ENCODE results near the gene RAPGEF6.
A peak's percentile ranks its signal among the peaks of the same experiment; 100 is the strongest.
"Not testable (repeated sequence)": the region's sequence is repeated elsewhere in the genome, so short reads cannot be mapped to it uniquely, and the experiment has no call there.

The RAPGEF6 gene

DNA sequence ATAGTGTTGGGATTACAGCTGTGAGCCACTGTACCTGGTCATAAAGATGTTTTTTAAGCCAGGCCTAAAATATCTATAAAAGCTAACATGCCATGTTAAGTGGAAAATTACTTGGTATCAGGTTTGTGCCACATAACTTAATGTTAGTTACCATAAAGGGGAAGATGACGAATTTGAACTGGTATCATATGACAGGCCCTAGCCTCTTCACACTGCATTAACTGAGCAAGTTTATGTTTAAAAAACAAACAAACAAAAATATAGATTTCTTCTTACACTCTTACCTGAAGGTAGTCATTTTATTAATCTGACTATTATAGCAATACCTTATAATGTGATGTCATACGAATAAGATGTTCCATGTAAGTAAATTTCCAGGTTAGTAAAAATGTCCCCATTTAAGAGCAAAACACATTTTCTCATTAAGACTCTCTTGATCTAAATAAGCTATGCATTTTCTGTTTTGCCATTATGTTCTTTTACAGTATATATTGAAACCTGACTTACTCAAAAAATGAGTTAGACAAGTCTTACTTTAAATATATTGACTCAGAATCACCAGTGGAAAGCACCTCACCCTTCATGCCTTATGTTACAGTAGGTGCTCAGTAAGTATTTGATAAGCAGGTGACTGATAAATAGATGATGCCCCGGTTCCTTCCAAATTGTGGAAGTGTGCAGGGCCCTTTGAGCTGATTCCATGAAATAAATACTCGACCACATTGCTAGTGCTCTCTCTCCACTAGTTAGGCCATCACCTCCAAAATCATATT, 245.7 kb downstream of the RAPGEF6 start:
- Mint-ChIP-seq H3K4me1 (peaks cover 64% of the 10 kb centered on the region), H3K9me3 (no peaks in the 10 kb centered on the region), H3K4me3 (peak overlapping the region; percentile 19), H3K36me3 (ENCODE audit: insufficient read depth) (peaks cover 82% of the 10 kb centered on the region), H3K27me3 (no peaks in the 10 kb centered on the region), H3K27ac (ENCODE audit: low read depth) (peak overlapping the region; percentile 88)
- ATAC-seq (replicated peaks; ENCODE audit: extremely low read depth, poor library complexity, severe bottlenecking): no peak
- DNase-seq (ENCODE audit: low spot score in 2 of 2): no peak

DNA sequence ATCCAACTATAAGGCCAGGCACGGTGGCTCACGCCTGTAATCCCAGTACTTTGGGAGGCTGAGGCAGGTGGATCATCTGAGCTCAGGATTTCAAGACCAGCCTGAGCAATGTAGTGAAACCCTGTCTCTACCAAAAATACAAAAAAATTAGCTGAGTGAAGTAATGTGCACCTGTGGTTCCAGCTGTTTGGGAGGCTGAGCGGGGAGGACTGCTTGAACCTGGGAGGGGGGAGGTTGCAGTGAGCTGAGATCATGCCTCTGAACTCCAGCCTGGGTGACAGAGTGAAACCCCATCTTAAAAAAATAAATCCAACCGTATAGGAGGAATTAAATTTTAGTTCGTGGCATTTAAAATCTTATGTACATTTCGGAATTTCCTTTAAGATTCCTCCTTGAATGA, 247.8 kb downstream of the RAPGEF6 start:
- H3K36me3 Mint-ChIP-seq (ENCODE audit: insufficient read depth): peaks cover 66% of the 10 kb centered on the region
- H3K27ac Mint-ChIP-seq (ENCODE audit: low read depth): peak overlapping the region; percentile 96
- no peak overlapping the region for H3K4me3 Mint-ChIP-seq
- H3K27me3 Mint-ChIP-seq: no peaks in the 10 kb centered on the region
- DNase-seq (ENCODE audit: low spot score in 2 of 2): no peak
- peaks cover 63% of the 10 kb centered on the region for H3K4me1 Mint-ChIP-seq
- ATAC-seq (replicated peaks; ENCODE audit: extremely low read depth, poor library complexity, severe bottlenecking): no peak
- no peaks in the 10 kb centered on the region for H3K9me3 Mint-ChIP-seq

DNA sequence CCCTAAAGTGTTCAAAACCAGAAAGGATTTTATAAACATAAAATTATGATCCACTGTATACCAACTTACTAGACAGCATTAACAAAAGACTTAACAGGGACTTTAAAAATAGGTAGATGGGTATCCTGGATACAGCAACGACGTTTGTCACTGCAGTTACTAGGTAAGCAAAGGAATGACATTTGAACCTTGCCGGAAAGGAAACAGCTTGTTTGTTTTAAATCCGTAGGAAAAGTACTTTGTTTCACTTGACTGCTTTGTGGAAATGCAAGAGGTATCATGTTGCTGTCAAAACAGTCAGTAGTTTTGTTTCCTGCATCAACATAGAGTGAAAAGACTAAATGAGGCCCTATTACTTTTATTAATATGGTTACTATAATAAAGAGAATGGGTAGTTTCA, 248.2 kb downstream of the RAPGEF6 start:
- Mint-ChIP-seq H3K4me3 (no peak overlapping the region), H3K4me1 (peaks cover 63% of the 10 kb centered on the region), H3K27me3 (no peaks in the 10 kb centered on the region), H3K36me3 (ENCODE audit: insufficient read depth) (peaks cover 64% of the 10 kb centered on the region), H3K27ac (ENCODE audit: low read depth) (peak overlapping the region; percentile 96), H3K9me3 (no peaks in the 10 kb centered on the region)
- ATAC-seq (replicated peaks; ENCODE audit: extremely low read depth, poor library complexity, severe bottlenecking) (no peak), DNase-seq (ENCODE audit: low spot score in 2 of 2) (no peak)

- DNase-seq (ENCODE audit: low spot score in 2 of 2) (no peak), ATAC-seq (replicated peaks; ENCODE audit: extremely low read depth, poor library complexity, severe bottlenecking) (no peak)
- peaks cover 67% of the 10 kb centered on the region for H3K4me1 Mint-ChIP-seq
- H3K9me3 Mint-ChIP-seq: no peaks in the 10 kb centered on the region
- H3K27ac Mint-ChIP-seq (ENCODE audit: low read depth): peak overlapping the region; percentile 96
- H3K4me3 Mint-ChIP-seq: no peak overlapping the region
- peaks cover 65% of the 10 kb centered on the region for H3K36me3 Mint-ChIP-seq (ENCODE audit: insufficient read depth)
- H3K27me3 Mint-ChIP-seq: no peaks in the 10 kb centered on the region
Observed at GRCh38 chr5:131386124-131386523, 248.9 kb downstream of the RAPGEF6 start.

- no peak for ATAC-seq (replicated peaks; ENCODE audit: extremely low read depth, poor library complexity, severe bottlenecking)
- H3K9me3 Mint-ChIP-seq: no peaks in the 10 kb centered on the region
- H3K4me3 Mint-ChIP-seq: no peak overlapping the region
- H3K36me3 Mint-ChIP-seq (ENCODE audit: insufficient read depth): peaks cover 57% of the 10 kb centered on the region
- H3K27ac Mint-ChIP-seq (ENCODE audit: low read depth): peak overlapping the region; percentile 96
- no peak for DNase-seq (ENCODE audit: low spot score in 2 of 2)
- no peaks in the 10 kb centered on the region for H3K27me3 Mint-ChIP-seq
- H3K4me1 Mint-ChIP-seq: peaks cover 71% of the 10 kb centered on the region
Observed at GRCh38 chr5:131384616-131385214, 250.3 kb downstream of the RAPGEF6 start.

GRCh38 chr5:131384173-131384572, 250.9 kb downstream of the RAPGEF6 start:
- Mint-ChIP-seq H3K27ac (ENCODE audit: low read depth) (peak overlapping the region; percentile 96), H3K9me3 (no peaks in the 10 kb centered on the region), H3K36me3 (ENCODE audit: insufficient read depth) (peaks cover 56% of the 10 kb centered on the region), H3K4me3 (no peak overlapping the region), H3K27me3 (no peaks in the 10 kb centered on the region), H3K4me1 (peaks cover 71% of the 10 kb centered on the region)
- ATAC-seq (replicated peaks; ENCODE audit: extremely low read depth, poor library complexity, severe bottlenecking): no peak
- DNase-seq (ENCODE audit: low spot score in 2 of 2): no peak

DNA sequence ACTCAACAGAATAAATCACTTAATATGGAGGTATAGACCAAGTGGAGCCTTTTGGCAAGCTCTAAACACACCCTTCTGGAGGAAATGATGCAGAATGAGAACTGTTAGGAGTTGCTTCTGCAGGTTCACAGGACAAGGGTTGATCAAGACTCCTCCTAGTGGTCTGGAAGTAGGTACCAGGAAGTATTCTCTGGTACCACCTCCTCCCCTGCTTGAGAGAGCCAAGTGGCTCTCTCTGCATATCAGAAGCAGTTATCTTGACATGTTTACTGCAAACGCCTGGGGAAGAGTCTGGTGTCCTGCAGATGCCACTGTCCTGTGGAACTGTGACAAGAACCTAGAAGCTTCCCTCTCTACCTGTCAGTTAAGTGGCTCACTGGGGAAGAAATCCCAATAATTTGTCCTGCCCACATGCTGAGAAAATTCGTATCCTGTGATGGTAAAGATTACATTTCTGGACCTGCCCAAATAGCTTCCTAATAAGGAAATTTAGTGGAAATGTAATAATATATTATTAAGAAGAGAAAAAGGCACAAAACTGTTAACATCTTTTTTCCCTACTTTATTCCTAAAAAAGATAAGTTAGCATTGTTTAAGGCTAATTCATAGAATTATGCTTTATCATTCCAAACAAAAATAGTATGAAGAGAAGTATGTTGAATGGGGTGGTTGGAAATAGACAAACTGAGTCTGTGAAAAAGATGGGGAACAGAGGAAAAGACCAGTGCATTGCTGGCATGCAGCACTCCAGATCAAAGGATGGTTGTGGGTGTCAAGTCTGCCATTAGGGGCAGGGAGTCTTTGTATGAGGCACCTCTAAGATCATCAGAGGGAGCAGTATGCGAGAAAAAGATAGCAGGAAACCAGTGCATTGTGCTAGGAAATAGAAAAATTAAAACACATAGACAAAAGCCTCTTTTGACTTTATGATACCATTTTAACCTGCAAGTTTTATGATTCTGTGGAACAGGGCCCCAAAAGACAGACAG, 252.3 kb downstream of the RAPGEF6 start:
- H3K27me3 Mint-ChIP-seq: no peaks in the 10 kb centered on the region
- H3K4me3 Mint-ChIP-seq: peak overlapping the region; percentile 66
- ATAC-seq (replicated peaks; ENCODE audit: extremely low read depth, poor library complexity, severe bottlenecking) (peak; percentile 74), DNase-seq (ENCODE audit: low spot score in 2 of 2) (peak in 1 of 2 donors; percentile 65)
- peaks cover 51% of the 10 kb centered on the region for H3K36me3 Mint-ChIP-seq (ENCODE audit: insufficient read depth)
- peak overlapping the region; percentile 96 for H3K27ac Mint-ChIP-seq (ENCODE audit: low read depth)
- peaks cover 71% of the 10 kb centered on the region for H3K4me1 Mint-ChIP-seq
- no peaks in the 10 kb centered on the region for H3K9me3 Mint-ChIP-seq

DNA sequence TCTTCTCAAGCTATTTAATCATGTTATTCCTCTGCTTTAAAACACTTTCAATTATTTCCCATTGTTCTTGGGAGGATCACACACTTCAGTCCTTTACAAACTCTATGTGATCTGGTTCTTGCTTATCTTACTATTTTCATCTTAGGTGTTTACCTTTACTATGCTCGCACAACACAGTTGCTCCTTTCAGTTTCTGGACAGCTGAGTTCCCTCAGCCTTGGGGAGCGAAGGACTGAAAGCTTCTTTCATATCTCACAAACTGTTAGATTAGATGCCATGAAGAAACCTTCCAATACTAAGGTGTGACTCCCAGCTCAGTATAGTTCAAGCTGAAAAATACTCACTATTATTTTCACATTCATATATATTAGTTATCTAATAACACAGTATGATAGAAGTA, 253.3 kb downstream of the RAPGEF6 start:
- Mint-ChIP-seq H3K36me3 (ENCODE audit: insufficient read depth) (peaks cover 44% of the 10 kb centered on the region), H3K9me3 (no peaks in the 10 kb centered on the region), H3K27me3 (no peaks in the 10 kb centered on the region), H3K4me1 (peaks cover 78% of the 10 kb centered on the region), H3K27ac (ENCODE audit: low read depth) (peak overlapping the region; percentile 96), H3K4me3 (peak overlapping the region; percentile 66)
- DNase-seq (ENCODE audit: low spot score in 2 of 2) (no peak), ATAC-seq (replicated peaks; ENCODE audit: extremely low read depth, poor library complexity, severe bottlenecking) (no peak)

DNA sequence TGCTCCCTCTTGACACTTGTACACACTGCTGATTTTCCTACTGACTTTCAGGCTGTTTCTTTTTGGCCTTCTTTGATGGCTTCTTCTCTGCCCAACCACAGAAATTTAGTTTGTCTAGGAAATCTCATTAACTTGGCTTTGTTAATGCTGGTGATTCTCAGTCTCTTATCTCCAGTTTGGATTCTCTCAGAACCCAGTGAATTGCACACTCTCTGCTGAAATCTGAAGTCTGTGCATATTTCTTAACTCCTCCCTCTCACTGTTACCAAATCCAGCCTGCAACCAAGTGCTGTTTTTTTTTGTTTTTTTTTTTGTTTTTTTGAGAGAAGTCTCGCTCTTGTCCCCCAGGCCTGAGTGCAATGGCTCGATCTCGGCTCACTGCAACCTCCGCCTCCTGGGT, 254.0 kb downstream of the RAPGEF6 start:
- Mint-ChIP-seq H3K27ac (ENCODE audit: low read depth) (peak overlapping the region; percentile 96), H3K9me3 (no peaks in the 10 kb centered on the region), H3K36me3 (ENCODE audit: insufficient read depth) (peaks cover 42% of the 10 kb centered on the region), H3K4me3 (peak overlapping the region; percentile 66), H3K4me1 (peaks cover 81% of the 10 kb centered on the region), H3K27me3 (no peaks in the 10 kb centered on the region)
- ATAC-seq (replicated peaks; ENCODE audit: extremely low read depth, poor library complexity, severe bottlenecking) (no peak), DNase-seq (ENCODE audit: low spot score in 2 of 2) (no peak)

- Mint-ChIP-seq H3K36me3 (ENCODE audit: insufficient read depth) (peaks cover 39% of the 10 kb centered on the region), H3K27ac (ENCODE audit: low read depth) (peak overlapping the region; percentile 96), H3K4me3 (peak overlapping the region; percentile 66), H3K4me1 (peaks cover 78% of the 10 kb centered on the region)
- H3K27me3 Mint-ChIP-seq; H3K9me3 Mint-ChIP-seq; DNase-seq (ENCODE audit: low spot score in 2 of 2); ATAC-seq (replicated peaks; ENCODE audit: extremely low read depth, poor library complexity, severe bottlenecking): not testable (repeated sequence)
Observed at GRCh38 chr5:131380238-131380637, 254.8 kb downstream of the RAPGEF6 start.

DNA sequence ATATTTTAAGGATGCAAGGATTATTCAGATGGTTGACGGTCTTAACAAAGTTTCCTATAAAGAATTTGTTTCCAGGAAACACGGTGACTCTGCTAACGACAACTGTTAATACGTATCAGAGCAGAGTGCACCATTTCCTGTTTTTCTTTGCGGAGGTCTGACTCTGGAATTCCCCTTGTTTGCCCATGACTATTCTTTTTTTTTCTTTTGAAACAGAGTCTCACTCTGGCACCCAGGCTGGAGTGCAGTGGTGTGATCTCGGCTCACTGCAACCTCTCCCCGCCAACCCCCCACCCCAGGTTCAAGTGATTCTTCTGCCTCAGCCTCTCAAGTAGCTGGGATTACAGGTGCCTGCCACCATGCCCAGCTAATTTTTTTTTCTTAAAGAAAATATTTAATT, 255.3 kb downstream of the RAPGEF6 start:
- Mint-ChIP-seq H3K4me3 (peak overlapping the region; percentile 66), H3K27ac (ENCODE audit: low read depth) (peak overlapping the region; percentile 96), H3K9me3 (no peaks in the 10 kb centered on the region), H3K36me3 (ENCODE audit: insufficient read depth) (peaks cover 38% of the 10 kb centered on the region), H3K4me1 (peaks cover 80% of the 10 kb centered on the region), H3K27me3 (no peaks in the 10 kb centered on the region)
- peak; percentile 41 to 72 for DNase-seq (ENCODE audit: low spot score in 2 of 2)
- ATAC-seq (replicated peaks; ENCODE audit: extremely low read depth, poor library complexity, severe bottlenecking): peak; percentile 66

DNA sequence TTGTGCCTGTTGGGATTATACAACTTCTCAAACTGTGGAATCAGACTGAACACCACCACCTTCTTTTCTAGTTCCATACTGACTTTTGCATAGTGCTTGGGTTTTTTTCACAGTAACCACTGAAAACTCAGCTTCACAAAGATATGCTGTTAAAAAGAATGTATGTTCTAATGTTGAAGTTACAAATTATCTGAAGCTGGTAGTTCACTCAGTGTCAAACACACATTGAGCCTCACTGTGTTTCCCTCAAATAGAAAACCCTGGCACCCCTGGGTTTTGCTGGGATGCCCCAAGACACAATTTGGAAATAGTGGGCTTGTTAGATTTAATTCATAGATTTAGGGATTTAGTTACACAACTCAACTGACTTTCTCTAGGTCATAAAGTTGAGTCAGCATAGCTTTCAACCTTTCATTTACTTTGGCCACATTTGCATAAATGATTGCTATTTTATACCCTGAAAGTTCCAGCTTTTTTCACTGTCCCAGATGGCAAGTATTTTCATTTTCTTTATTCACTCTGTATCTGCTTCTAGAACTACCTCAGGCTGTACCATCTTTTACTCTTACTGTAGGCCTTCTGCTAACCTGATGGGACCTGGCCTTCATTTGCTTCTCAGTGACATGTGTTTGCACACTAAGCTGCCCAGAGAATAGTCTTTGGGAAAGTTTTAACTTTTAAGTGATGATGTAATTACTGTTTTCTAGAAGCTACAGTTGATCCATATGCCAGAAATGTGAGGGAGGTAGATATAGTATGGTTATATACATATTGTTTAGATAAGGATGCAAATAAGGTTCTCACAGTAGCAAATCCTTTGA, 256.1 kb downstream of the RAPGEF6 start:
- H3K9me3 Mint-ChIP-seq: no peaks in the 10 kb centered on the region
- DNase-seq (ENCODE audit: low spot score in 2 of 2): no peak
- peak overlapping the region; percentile 66 for H3K4me3 Mint-ChIP-seq
- H3K36me3 Mint-ChIP-seq (ENCODE audit: insufficient read depth): peaks cover 32% of the 10 kb centered on the region
- H3K27ac Mint-ChIP-seq (ENCODE audit: low read depth): peak overlapping the region; percentile 96
- no peaks in the 10 kb centered on the region for H3K27me3 Mint-ChIP-seq
- ATAC-seq (replicated peaks; ENCODE audit: extremely low read depth, poor library complexity, severe bottlenecking): peak; percentile 6
- H3K4me1 Mint-ChIP-seq: peaks cover 76% of the 10 kb centered on the region
